HG02943 (cell line): ENCODE measurements around the gene USH1G.
"Not testable (repeated sequence)": the region's sequence is repeated elsewhere in the genome, so short reads cannot be mapped to it uniquely, and the experiment has no call there.

Experiments used
- ATAC-seq: cut with Tn5 transposase; IDR thresholded peaks from one replicate; pipeline ENCODE4 v1.9.1; 2021; ENCODE audit warnings: mild to moderate bottlenecking, low read depth, moderate library complexity; ENCODE audit not compliant: unreplicated experiment

Gene USH1G

GRCh38 chr17:74935585-74936469, 12.8 kb upstream of the USH1G start, which contains the start of gene OTOP3:
OTOP3 (plus strand) TSS chr17:74935898; CDS start chr17:74935922, 24 bp downstream.
- ATAC-seq, result no peak

- ATAC-seq, result no peak
Measured at GRCh38 chr17:74935048-74935447, 12.0 kb upstream of the USH1G start.

GRCh38 chr17:74930535-74931036, 7.5 kb upstream of the USH1G start:
- no peak for ATAC-seq

GRCh38 chr17:74928786-74929185, 5.7 kb upstream of the USH1G start:
- ATAC-seq, result no peak

- ATAC-seq, result no peak
Measured at GRCh38 chr17:74925242-74925641, 2.2 kb upstream of the USH1G start.

- no peak for ATAC-seq
Measured at GRCh38 chr17:74924250-74924948, 1.3 kb upstream of the USH1G start, which contains the start of gene OTOP2. OTOP2 (plus strand) TSS chr17:74924273; CDS start chr17:74924633, 360 bp downstream.

- ATAC-seq, result no peak
Measured at GRCh38 chr17:74923538-74924249, 639 bp upstream of the USH1G start.

GRCh38 chr17:74922172-74922571, 883 bp downstream of the USH1G start:
- ATAC-seq, result no peak

- no peak for ATAC-seq
Measured at GRCh38 chr17:74921769-74922168, 1.3 kb downstream of the USH1G start.

GRCh38 chr17:74921026-74921681, 1.9 kb downstream of the USH1G start:
- no peak for ATAC-seq

- no peak for ATAC-seq
Measured at GRCh38 chr17:74920642-74921025, 2.4 kb downstream of the USH1G start.

- ATAC-seq, result no peak
Measured at GRCh38 chr17:74920306-74920620, 2.8 kb downstream of the USH1G start.

- ATAC-seq, result no peak
Measured at GRCh38 chr17:74919440-74920305, 3.4 kb downstream of the USH1G start.

- no peak for ATAC-seq
Measured at GRCh38 chr17:74918906-74919305, 4.1 kb downstream of the USH1G start.

- no peak for ATAC-seq
Measured at GRCh38 chr17:74917430-74917829, 5.6 kb downstream of the USH1G start.

GRCh38 chr17:74916851-74917199, 6.2 kb downstream of the USH1G start:
- ATAC-seq, result no peak

- no peak for ATAC-seq
Measured at GRCh38 chr17:74916136-74916850, 6.8 kb downstream of the USH1G start.

GRCh38 chr17:74911423-74911822, 11.6 kb downstream of the USH1G start:
- not testable (repeated sequence) for ATAC-seq

- ATAC-seq, result not testable (repeated sequence)
Measured at GRCh38 chr17:74909097-74909496, 14.0 kb downstream of the USH1G start.
